Measurements from ENCODE around the gene GALNT15. TPM values are rescaled to one million over a fixed set of nuclear protein-coding genes. Genes with fewer than 3 reads are reported as not detected.

GALNT15 gene
- total RNA-seq, 1 donor from 2014 or later: 0.17 TPM

- Histone ChIP-seq H3K27me3 (ENCODE audit: control insufficient read depth, insufficient read depth, low read length) (no peaks in the 10 kb centered on the region), H3K36me3 (ENCODE audit: control insufficient read depth, insufficient read depth, low read length) (no peaks in the 10 kb centered on the region), H3K4me3 (ENCODE audit: low read depth, low read length) (no peak overlapping the region)
- no peak for DNase-seq (ENCODE audit: low read depth)
- no peak for TF ChIP-seq CTCF (IDR thresholded peaks at IDR 0.05; ENCODE audit: insufficient read depth, low read length, poor library complexity, severe bottlenecking)
These were observed 64.7 kb downstream of the GALNT15 start for GRCh38 chr3:16239086-16239770.

GRCh38 chr3:16239780-16240179 lies 65.3 kb downstream of the GALNT15 start:
- H3K27me3 ChIP-seq (ENCODE audit: control insufficient read depth, insufficient read depth, low read length): no peaks in the 10 kb centered on the region
- no peaks in the 10 kb centered on the region for H3K36me3 ChIP-seq (ENCODE audit: control insufficient read depth, insufficient read depth, low read length)
- DNase-seq (ENCODE audit: low read depth): no peak
- TF ChIP-seq CTCF (IDR thresholded peaks at IDR 0.05; ENCODE audit: insufficient read depth, low read length, poor library complexity, severe bottlenecking): no peak
- no peak overlapping the region for H3K4me3 ChIP-seq (ENCODE audit: low read depth, low read length)

- Histone ChIP-seq H3K4me3 (ENCODE audit: low read depth, low read length) (no peak overlapping the region), H3K27me3 (ENCODE audit: control insufficient read depth, insufficient read depth, low read length) (no peaks in the 10 kb centered on the region), H3K36me3 (ENCODE audit: control insufficient read depth, insufficient read depth, low read length) (no peaks in the 10 kb centered on the region)
- no peak for TF ChIP-seq CTCF (IDR thresholded peaks at IDR 0.05; ENCODE audit: insufficient read depth, low read length, poor library complexity, severe bottlenecking)
- DNase-seq (ENCODE audit: low read depth): no peak
These were observed 65.9 kb downstream of the GALNT15 start for GRCh38 chr3:16240229-16241023.

GRCh38 chr3:16241225-16241624 lies 66.7 kb downstream of the GALNT15 start:
- H3K36me3 ChIP-seq (ENCODE audit: control insufficient read depth, insufficient read depth, low read length): no peaks in the 10 kb centered on the region
- DNase-seq (ENCODE audit: low read depth): no peak
- no peak for TF ChIP-seq CTCF (IDR thresholded peaks at IDR 0.05; ENCODE audit: insufficient read depth, low read length, poor library complexity, severe bottlenecking)
- H3K4me3 ChIP-seq (ENCODE audit: low read depth, low read length): no peak overlapping the region
- H3K27me3 ChIP-seq (ENCODE audit: control insufficient read depth, insufficient read depth, low read length): no peaks in the 10 kb centered on the region

- Histone ChIP-seq H3K27me3 (ENCODE audit: control insufficient read depth, insufficient read depth, low read length) (no peaks in the 10 kb centered on the region), H3K4me3 (ENCODE audit: low read depth, low read length) (no peak overlapping the region), H3K36me3 (ENCODE audit: control insufficient read depth, insufficient read depth, low read length) (no peaks in the 10 kb centered on the region)
- DNase-seq (ENCODE audit: low read depth): no peak
- no peak for TF ChIP-seq CTCF (IDR thresholded peaks at IDR 0.05; ENCODE audit: insufficient read depth, low read length, poor library complexity, severe bottlenecking)
These were observed 67.7 kb downstream of the GALNT15 start for GRCh38 chr3:16242177-16242576.
